Raji (cell line): Measurements from ENCODE around the gene NCOA1.

ENCODE experiments used
- POLR2A ChIP-seq: IDR thresholded peaks from 2 replicates; pipeline ENCODE4 v1.6.1; 2011; ENCODE audit warnings: low read depth, low read length, control low read depth; ENCODE audit not compliant: insufficient read depth

The NCOA1 gene

GRCh38 chr2:24658531-24659202 lies 167.6 kb downstream of the NCOA1 start:
- no peak for TF ChIP-seq POLR2A

DNA sequence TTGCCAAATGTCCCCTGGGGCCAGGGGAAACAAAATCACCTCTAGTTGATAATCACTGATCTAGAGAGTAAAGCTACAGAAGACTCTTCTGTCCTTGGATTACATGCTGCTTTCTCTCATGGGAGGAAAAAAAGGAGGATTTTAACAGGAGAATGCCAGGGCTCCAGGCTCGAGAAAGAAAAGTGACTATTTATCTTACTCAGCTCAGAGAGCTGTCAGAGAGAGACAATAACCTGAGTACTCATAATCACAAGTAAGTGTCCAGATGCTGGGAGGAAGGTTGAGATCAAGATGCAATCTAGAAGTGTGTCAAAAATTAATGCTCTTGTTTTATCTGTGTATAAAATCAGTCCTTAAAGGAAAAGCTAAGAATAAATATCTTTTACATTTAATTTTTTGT lies 168.8 kb downstream of the NCOA1 start:
- no peak for TF ChIP-seq POLR2A

- TF ChIP-seq POLR2A: no peak
These were observed 176.5 kb downstream of the NCOA1 start for GRCh38 chr2:24667542-24667941.

DNA sequence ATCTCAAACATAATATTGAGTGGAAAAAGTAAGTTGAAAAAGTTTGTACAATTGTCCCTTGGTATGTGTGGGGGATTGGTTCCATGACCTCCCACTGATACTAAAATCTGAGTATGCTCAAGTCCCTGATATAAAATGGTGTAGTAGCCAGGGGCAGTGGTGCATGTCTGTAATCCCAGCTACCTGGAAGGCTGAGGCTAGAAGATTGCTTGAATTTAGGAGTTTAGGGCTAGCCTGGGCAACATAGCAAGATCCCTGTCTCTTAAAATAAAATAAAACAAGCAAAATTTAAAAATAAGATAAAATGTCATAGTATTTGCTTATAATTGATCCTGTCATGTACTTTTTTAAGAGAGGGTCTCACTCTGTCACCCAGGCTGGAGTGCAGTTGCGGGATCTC lies 180.2 kb downstream of the NCOA1 start:
- no peak for TF ChIP-seq POLR2A

GRCh38 chr2:24672589-24672988 lies 181.5 kb downstream of the NCOA1 start:
- TF ChIP-seq POLR2A: no peak

DNA sequence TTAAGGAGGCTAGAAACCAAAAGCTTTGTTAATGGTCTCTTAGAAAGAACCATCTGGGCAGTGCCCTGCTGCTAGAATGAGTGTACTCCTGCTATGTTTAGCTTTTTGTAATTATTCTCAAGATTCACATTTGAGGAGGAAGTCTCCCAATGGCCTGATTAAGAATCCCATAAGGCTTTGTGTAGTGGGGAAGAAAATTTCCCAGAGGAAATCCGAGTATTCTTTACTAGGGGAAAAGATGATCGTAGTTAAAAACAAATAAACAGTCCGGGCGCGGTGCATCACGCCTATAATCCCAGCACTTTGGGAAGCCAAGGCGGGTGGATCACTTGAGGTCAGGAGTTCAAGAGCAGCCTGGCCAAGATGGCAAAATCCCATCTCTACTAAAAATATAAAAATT lies 184.3 kb downstream of the NCOA1 start:
- TF ChIP-seq POLR2A: no peak

DNA sequence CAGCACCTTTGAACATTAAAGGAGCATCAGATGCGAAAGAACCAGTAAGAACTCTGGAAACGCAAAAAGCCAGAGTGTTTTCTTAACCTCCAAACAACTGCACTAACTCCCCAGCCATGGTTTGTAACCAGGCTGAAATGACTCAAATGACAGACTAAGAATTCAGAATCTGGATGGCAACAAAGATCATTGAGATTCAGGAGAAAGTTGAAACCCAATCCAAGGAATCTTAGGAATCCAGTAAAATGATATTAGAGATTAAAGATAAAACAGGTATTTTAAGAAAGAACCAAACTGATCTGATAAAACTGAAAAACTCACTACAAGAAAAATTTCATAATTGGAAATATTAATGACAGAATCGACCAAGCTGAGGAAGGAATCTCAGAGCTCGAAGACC lies 185.4 kb downstream of the NCOA1 start:
- TF ChIP-seq POLR2A: no peak

- TF ChIP-seq POLR2A: no peak
These were observed 189.1 kb downstream of the NCOA1 start for GRCh38 chr2:24680196-24680595.

DNA sequence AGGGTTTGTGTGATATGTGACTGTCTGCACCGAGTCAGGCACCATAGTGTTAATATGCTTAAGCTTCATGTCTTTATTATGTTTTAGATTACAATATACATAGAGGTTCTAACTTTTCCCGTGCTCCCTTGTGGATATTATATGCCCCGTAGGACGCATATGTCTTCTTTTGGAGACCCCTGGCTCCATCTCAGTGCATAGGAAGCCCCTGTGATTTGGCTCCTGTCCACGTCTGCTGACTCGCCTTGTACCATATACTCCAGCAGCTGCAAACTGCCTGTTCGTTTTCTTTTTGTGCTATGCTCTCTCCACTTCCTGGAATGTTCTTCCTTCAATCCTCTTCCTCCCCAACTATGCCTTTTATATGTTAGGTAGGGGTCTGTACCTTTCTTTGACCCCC lies 191.2 kb downstream of the NCOA1 start:
- TF ChIP-seq POLR2A: no peak

GRCh38 chr2:24683408-24683807 lies 192.4 kb downstream of the NCOA1 start:
- no peak for TF ChIP-seq POLR2A

DNA sequence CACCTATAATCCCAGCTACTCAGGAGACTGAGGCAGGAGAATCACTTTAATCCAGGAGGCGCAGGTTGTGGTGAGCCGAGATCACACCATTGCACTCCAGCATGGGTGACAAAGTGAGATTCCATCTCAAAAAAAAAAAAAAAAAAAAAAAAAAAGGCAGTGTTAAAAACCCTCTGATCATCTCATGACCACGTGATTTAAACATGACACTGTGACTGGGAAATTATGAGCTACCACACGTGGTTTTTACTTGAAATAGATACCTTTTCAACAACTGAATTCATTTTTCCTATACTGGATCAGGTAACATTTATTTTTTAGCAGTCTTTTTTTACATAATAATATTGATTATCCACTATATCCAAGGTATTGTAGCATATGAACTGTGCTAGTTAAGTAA lies 199.5 kb downstream of the NCOA1 start:
- TF ChIP-seq POLR2A: no peak

DNA sequence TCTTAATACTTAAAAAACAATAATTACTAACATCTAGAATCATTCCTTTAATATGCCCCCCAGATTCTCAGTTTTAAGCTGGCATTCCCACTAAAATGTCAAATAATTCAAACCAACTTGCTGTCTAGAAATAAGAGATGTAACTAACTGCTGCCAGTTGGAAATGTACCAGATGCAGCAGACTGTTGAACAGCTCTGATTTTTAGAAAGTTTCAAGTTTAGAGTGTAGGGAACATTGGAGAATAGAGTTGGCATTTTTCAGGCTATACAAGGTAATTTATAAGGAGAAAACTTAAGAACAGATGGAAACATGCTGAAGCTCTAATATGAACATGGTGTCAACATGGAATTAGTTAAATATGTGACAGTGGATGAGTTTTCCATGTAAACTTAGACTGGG lies 200.8 kb downstream of the NCOA1 start:
- TF ChIP-seq POLR2A: no peak

- TF ChIP-seq POLR2A: no peak
These were observed 206.7 kb downstream of the NCOA1 start for GRCh38 chr2:24697792-24698191.

- no peak for TF ChIP-seq POLR2A
These were observed 211.7 kb downstream of the NCOA1 start for GRCh38 chr2:24702800-24703199.

- no peak for TF ChIP-seq POLR2A
These were observed 213.6 kb downstream of the NCOA1 start for GRCh38 chr2:24704692-24705091.

GRCh38 chr2:24707143-24707542 lies 216.1 kb downstream of the NCOA1 start:
- TF ChIP-seq POLR2A: no peak

DNA sequence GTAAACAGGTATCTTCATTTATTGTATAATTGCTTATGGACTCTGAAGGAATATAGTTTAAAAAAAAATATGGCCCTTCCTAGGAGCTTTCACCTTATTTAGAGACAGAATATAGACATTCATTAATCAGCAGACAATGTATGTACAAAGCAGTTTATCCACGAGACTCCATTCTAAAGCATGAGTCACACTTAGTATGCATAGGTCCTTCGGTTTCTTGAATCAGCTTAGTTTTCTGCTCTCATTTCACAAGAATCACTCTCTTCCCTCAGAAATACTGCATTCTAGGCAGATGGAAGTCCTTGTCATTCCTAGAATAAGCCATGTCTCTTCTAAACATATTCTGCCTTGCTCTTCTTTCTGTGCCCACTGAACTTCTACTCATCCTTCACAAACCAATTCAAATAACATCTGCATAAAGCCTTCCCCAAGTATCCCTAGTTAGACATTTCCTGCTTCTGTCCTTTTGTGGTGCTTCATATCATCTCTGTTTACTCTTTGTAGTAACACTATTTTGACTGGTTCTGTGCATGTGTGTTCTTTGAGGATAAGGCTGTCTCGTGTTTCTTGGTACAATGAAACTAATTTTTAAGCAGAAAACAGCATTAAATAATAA lies 217.6 kb downstream of the NCOA1 start:
- TF ChIP-seq POLR2A: no peak
